ENCODE data around the gene SELENON.

Gene SELENON

DNA sequence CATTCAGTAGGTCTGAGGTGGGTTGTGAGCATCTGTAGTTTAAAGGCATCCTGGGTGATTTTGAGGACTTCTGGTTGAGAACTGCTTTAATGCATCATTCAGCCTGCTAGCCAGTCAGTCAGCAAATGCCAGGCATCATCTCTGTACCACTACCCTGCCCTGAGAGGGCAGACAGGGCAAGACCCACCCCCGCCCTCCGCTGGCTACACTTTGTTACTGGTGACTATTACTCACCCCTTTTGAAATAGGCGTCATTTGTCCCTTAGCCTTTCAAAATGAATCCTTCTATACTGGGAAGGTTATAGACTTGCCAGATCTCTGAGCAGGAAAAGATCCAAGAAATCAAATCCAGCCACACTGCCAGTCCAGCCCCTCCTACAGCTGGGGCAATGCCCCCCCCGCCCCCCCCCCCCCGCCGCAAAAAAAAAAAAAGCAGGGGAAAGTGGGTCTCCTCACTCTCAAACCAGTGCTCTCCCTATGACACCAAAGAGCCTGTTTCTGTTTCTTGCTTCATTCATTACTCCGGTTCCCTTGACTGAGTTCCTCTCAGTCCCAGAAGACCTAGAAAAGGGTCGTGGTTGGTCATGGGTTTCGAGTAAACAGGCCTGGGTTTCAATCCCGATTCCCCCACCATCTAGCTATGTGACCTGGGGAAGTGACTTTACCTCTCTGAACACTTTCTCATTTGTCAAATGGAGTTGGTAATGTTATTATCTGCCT lies 4.4 kb downstream of the SELENON start:
- H3K4me3 ChIP-seq (ENCODE audit: low read depth, low read length) = no peak overlapping the region
- no peak overlapping the region for H3K27ac ChIP-seq (ENCODE audit: low read depth, low read length)
- H3K79me2 ChIP-seq (ENCODE audit: control insufficient read depth, insufficient read depth, low read length, unreplicated experiment) = peaks cover 4% of the 10 kb centered on the region
- H3K4me1 ChIP-seq (ENCODE audit: control insufficient read depth, insufficient read depth, low read length, unreplicated experiment) = peaks cover 44% of the 10 kb centered on the region
- H3K36me3 ChIP-seq (ENCODE audit: insufficient read depth, low read length) = no peaks in the 10 kb centered on the region
- no peaks in the 10 kb centered on the region for H3K27me3 ChIP-seq (ENCODE audit: insufficient read depth, low read length)
- H2AFZ ChIP-seq (ENCODE audit: low read length, unreplicated experiment) = no peak overlapping the region

DNA sequence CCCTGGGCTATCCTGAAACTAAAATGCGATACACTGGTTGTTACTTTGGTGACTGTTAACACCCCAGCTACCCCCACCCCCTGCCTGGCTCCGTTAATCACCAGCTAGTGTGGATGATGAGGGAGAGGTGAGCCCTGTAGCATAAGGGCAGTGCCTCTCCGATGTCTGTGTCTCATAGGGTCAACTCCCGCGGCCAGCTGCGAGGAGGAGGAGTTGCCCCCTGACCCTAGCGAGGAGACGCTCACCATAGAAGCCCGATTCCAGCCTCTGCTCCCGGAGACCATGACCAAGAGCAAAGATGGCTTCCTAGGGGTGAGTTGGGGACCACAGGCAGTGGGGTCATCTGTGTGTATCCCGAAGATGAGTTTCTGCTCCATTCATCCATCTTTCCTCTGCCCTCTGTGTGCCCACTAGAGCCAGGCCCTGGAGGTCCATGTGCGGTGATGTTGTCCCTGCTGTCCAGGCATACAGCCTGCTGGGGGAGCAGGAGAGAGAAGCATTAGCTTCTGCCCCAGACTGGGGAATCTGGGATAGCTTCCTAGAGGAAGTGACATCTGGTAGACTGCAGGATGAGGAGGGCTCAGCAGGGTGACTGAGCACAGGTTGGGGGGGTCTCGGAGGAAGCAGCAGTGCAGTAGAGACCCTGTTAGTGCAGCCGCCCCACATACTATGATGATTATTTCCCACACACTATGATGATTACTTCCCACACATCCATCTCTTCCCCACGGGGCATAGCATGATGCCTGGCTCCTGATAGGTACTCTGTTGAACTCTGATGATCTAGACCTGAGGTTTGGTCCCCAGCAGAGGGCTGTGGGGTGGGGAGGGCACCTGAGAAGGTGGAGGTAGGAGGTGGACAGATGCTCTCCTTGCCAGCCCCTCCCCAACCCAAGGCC lies 5.2 kb downstream of the SELENON start:
- Histone ChIP-seq H3K36me3 (ENCODE audit: insufficient read depth, low read length) (no peaks in the 10 kb centered on the region), H2AFZ (ENCODE audit: low read length, unreplicated experiment) (no peak overlapping the region), H3K4me3 (ENCODE audit: low read depth, low read length) (no peak overlapping the region), H3K4me1 (ENCODE audit: control insufficient read depth, insufficient read depth, low read length, unreplicated experiment) (peaks cover 41% of the 10 kb centered on the region), H3K27me3 (ENCODE audit: insufficient read depth, low read length) (no peaks in the 10 kb centered on the region), H3K27ac (ENCODE audit: low read depth, low read length) (peak overlapping the region; percentile 23; the same call in 1 of the 2 replicates), H3K79me2 (ENCODE audit: control insufficient read depth, insufficient read depth, low read length, unreplicated experiment) (peaks cover 4% of the 10 kb centered on the region)

DNA sequence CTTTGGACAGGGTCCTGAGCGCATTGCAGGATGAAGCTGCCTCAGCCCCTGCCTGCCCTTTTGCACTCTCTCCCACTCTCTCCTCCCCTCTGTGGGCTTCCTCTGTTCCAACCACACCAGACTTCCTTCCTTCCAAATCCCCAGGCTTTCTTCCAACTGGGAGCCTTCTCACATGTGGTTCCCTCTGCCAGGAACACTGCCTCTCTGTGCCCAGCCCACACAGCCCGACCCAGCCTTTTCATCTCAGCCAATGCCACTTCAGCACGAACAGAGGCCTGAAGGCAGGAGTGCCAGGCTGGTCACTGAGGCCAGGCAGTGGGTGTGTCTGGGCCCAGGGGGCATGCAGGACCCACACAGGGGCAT lies 5.9 kb downstream of the SELENON start:
- no peaks in the 10 kb centered on the region for H3K36me3 ChIP-seq (ENCODE audit: insufficient read depth, low read length)
- no peaks in the 10 kb centered on the region for H3K27me3 ChIP-seq (ENCODE audit: insufficient read depth, low read length)
- H2AFZ ChIP-seq (ENCODE audit: low read length, unreplicated experiment) = no peak overlapping the region
- peak overlapping the region; percentile 23 for H3K27ac ChIP-seq (ENCODE audit: low read depth, low read length)
- peaks cover under 1% of the 10 kb centered on the region for H3K79me2 ChIP-seq (ENCODE audit: control insufficient read depth, insufficient read depth, low read length, unreplicated experiment)
- no peak overlapping the region for H3K4me3 ChIP-seq (ENCODE audit: low read depth, low read length)
- peaks cover 39% of the 10 kb centered on the region for H3K4me1 ChIP-seq (ENCODE audit: control insufficient read depth, insufficient read depth, low read length, unreplicated experiment)

DNA sequence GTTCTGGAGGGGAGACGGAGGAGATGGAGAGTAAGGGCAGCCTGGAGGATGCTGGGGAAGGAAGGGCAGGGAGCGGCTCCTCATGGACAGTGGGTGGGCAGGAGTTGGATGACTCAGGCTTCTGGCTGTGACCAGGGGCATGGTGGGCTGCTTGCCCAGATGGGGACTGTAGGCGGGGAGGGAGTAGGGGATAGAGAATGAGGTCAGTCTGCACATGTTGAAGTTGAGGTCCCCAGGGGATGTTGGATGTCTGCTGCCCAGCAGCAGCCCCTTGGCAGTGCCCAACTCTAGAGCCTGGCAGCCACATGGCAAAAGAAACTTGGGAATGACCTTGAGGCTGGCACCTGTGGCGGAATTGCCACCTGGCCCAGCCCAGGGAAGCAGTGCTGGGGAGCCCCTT lies 6.4 kb downstream of the SELENON start:
- H2AFZ ChIP-seq (ENCODE audit: low read length, unreplicated experiment) = no peak overlapping the region
- H3K4me3 ChIP-seq (ENCODE audit: low read depth, low read length) = no peak overlapping the region
- H3K27ac ChIP-seq (ENCODE audit: low read depth, low read length) = peak overlapping the region; percentile 23
- no peaks in the 10 kb centered on the region for H3K27me3 ChIP-seq (ENCODE audit: insufficient read depth, low read length)
- H3K36me3 ChIP-seq (ENCODE audit: insufficient read depth, low read length) = no peaks in the 10 kb centered on the region
- H3K4me1 ChIP-seq (ENCODE audit: control insufficient read depth, insufficient read depth, low read length, unreplicated experiment) = peaks cover 35% of the 10 kb centered on the region
- H3K79me2 ChIP-seq (ENCODE audit: control insufficient read depth, insufficient read depth, low read length, unreplicated experiment) = no peaks in the 10 kb centered on the region

DNA sequence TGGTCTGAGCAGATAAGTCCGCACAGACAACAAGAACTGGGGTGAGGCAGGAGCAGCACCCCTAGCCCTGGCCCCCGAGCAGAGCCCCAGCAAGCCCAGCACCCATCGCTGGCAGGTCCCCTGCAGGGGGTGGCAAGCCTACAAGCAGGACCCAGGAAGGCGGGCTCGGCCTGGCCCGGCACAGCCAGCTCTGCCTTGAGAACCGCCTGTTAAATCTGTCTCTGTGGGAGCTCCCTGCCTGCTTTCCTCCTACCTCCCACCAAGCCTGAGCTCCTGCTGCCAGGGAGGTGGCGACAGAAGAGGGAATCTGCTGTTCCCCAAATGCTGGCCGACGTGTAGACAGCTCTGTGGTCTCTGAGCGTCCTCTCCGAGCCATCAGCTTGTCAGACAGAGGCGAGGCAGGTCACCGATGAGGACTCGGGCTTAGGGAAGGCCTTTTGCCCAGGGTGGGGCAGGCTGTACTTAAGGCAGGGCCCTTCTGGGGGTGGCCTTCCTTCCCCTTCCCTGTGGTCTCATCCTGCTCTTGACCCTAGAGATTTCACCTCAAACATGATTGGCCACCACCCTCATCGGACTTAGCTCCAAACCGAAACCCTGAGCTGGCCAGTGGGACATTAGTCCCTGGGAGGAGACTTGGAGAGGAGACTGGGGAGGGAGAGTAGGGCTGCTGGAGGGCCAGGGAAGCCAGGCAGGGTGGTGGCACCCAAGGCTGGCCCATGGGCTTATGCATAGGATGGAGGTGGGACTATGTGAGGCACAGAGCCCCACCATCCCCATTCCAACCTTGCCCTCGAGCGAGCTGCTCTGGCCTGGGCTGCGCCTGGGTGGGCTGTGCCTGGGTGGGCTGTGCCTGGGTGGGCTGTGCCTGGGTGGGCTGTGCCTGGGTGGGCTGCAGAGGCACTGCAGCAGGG lies 7.7 kb downstream of the SELENON start:
- Histone ChIP-seq H3K79me2 (ENCODE audit: control insufficient read depth, insufficient read depth, low read length, unreplicated experiment) (no peaks in the 10 kb centered on the region), H3K4me1 (ENCODE audit: control insufficient read depth, insufficient read depth, low read length, unreplicated experiment) (peaks cover 35% of the 10 kb centered on the region), H3K4me3 (ENCODE audit: low read depth, low read length) (no peak overlapping the region), H3K27me3 (ENCODE audit: insufficient read depth, low read length) (no peaks in the 10 kb centered on the region), H3K27ac (ENCODE audit: low read depth, low read length) (no peak overlapping the region), H3K36me3 (ENCODE audit: insufficient read depth, low read length) (no peaks in the 10 kb centered on the region), H2AFZ (ENCODE audit: low read length, unreplicated experiment) (no peak overlapping the region)

DNA sequence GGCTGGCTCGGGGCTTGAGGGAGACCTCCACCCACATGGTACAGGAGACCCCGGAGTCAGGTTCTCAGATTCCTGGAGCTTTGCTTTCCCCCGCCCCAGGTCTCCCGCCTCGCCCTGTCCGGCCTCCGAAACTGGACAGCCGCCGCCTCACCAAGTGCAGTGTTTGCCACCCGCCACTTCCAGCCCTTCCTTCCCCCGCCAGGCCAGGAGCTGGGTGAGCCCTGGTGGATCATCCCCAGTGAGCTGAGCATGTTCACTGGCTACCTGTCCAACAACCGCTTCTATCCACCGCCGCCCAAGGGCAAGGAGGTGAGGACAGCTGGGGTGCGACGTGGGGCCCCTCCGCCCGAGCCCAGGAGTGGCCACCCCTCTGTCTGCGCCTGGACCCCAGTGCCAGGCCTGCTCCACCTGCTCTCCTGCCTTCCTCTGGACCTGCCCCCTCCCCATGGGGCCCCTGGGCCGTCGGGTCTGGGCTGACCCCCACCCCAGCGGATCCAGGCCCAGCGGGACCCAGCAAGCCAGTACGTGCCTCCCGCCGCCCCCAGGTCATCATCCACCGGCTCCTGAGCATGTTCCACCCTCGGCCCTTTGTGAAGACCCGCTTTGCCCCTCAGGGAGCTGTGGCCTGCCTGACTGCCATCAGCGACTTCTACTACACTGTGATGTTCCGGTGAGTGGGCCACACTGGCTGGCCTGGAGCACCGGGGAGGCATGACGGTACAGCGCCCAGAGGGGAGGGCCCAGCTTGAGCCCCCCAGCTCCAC lies 8.7 kb downstream of the SELENON start:
- Histone ChIP-seq H3K4me1 (ENCODE audit: control insufficient read depth, insufficient read depth, low read length, unreplicated experiment) (peaks cover 27% of the 10 kb centered on the region), H3K27me3 (ENCODE audit: insufficient read depth, low read length) (no peaks in the 10 kb centered on the region), H3K27ac (ENCODE audit: low read depth, low read length) (no peak overlapping the region), H3K79me2 (ENCODE audit: control insufficient read depth, insufficient read depth, low read length, unreplicated experiment) (no peaks in the 10 kb centered on the region), H3K36me3 (ENCODE audit: insufficient read depth, low read length) (no peaks in the 10 kb centered on the region), H3K4me3 (ENCODE audit: low read depth, low read length) (no peak overlapping the region), H2AFZ (ENCODE audit: low read length, unreplicated experiment) (no peak overlapping the region)

DNA sequence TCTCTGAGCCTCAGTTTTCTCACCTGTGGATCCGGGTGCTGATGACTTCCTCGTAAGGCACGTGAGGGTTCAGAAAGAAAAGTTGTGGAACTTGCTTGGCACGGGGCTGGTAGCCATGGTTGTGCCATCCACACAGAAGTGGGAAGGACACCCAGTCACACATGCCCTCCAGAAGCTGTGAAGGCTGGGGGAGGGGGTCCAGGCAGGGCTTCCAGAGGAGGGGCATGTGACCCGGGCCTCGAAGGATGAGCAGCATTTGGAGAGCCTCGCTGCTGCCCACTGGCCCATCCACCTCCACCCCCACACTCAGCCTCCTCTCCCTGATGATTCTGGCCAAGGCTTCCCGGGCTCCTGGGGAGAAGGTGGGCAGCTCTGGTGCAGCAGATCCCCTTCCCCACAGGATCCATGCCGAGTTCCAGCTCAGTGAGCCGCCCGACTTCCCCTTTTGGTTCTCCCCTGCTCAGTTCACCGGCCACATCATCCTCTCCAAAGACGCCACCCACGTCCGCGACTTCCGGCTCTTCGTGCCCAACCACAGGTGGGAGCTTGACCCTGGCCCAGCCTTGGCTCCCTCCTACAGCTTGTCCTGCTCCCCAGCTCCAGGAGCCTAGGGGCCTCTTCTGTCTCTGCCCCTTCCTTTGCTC lies 9.4 kb downstream of the SELENON start:
- Histone ChIP-seq H3K27me3 (ENCODE audit: insufficient read depth, low read length) (no peaks in the 10 kb centered on the region), H3K79me2 (ENCODE audit: control insufficient read depth, insufficient read depth, low read length, unreplicated experiment) (no peaks in the 10 kb centered on the region), H2AFZ (ENCODE audit: low read length, unreplicated experiment) (no peak overlapping the region), H3K4me1 (ENCODE audit: control insufficient read depth, insufficient read depth, low read length, unreplicated experiment) (peaks cover 21% of the 10 kb centered on the region), H3K36me3 (ENCODE audit: insufficient read depth, low read length) (no peaks in the 10 kb centered on the region), H3K4me3 (ENCODE audit: low read depth, low read length) (no peak overlapping the region), H3K27ac (ENCODE audit: low read depth, low read length) (no peak overlapping the region)

DNA sequence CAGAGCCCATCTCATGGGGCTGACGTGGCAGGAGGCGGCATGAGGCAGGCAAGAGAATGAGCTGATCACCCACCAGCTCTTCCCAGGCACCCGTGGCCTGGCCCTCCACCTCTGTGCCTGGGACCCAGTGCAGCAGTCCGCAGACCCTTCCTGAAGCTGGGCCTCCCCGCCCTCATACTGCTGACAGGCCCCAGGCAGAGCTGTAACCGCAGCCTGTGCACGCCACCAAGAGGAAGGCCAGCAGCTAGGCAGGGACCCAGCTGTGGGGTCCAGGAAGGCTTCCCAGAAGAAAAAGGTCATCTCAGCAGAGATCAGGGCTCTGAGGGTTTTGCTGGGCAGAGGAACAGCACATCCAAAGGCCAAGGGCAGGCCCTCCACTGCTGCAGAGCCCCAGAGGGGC lies 9.9 kb downstream of the SELENON start:
- Histone ChIP-seq H2AFZ (ENCODE audit: low read length, unreplicated experiment) (no peak overlapping the region), H3K27ac (ENCODE audit: low read depth, low read length) (no peak overlapping the region), H3K4me3 (ENCODE audit: low read depth, low read length) (no peak overlapping the region), H3K27me3 (ENCODE audit: insufficient read depth, low read length) (no peaks in the 10 kb centered on the region), H3K4me1 (ENCODE audit: control insufficient read depth, insufficient read depth, low read length, unreplicated experiment) (peaks cover 16% of the 10 kb centered on the region), H3K36me3 (ENCODE audit: insufficient read depth, low read length) (no peaks in the 10 kb centered on the region), H3K79me2 (ENCODE audit: control insufficient read depth, insufficient read depth, low read length, unreplicated experiment) (no peaks in the 10 kb centered on the region)

DNA sequence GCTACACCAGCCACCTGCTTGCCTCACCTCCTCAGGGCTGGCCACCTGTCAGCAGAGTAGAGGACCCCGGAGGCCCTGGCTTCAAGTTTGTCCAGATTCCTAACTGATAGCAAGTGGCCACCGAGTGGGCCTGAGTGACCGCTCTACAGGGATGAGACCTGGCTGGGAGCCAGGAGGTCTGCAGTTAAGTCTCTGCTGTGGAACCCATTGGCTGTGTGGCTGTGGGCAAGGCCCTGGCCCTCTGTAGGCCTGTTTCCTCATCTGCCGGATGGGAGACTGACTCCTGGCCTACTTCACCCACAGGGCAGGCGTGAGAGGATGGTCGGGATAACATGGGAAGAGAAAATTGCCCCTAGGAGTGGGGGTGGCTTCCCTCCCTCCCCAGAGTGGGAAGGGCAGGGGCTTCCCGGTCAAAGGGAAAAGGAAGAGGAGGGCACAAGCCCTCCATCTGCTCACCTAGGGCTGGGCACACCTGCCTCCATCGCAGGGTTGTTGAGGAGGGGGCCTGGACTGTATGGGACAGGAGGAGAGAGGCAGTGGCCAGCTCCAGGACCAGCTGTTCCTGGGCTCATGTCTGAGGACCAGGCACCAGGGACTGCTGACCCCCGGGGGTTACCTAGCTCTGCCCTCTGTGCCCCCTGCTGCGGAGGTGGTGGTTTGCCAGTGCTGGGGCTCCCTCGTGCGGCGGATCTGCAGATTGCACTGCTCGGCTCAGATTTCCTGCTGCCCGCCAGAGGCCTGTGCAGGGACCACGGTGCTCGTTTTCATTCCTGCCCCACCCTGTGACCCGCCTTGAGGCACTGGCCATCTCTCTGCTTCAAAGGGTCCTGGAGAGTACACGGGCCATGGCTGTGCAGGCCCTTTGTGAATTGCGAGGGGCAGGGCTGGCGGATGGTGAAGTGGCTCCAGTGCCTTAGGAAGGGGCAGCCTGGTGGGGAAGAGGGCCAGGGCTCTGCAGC lies 10.6 kb downstream of the SELENON start:
- H3K4me1 ChIP-seq (ENCODE audit: control insufficient read depth, insufficient read depth, low read length, unreplicated experiment) = peaks cover 10% of the 10 kb centered on the region
- no peak overlapping the region for H3K27ac ChIP-seq (ENCODE audit: low read depth, low read length)
- H2AFZ ChIP-seq (ENCODE audit: low read length, unreplicated experiment) = no peak overlapping the region
- no peaks in the 10 kb centered on the region for H3K36me3 ChIP-seq (ENCODE audit: insufficient read depth, low read length)
- H3K4me3 ChIP-seq (ENCODE audit: low read depth, low read length) = no peak overlapping the region
- no peaks in the 10 kb centered on the region for H3K27me3 ChIP-seq (ENCODE audit: insufficient read depth, low read length)
- H3K79me2 ChIP-seq (ENCODE audit: control insufficient read depth, insufficient read depth, low read length, unreplicated experiment) = no peaks in the 10 kb centered on the region
